HG02852 (cell line): Measurements from ENCODE around the gene KDM4B.

Experiments
- ATAC-seq: cut with Tn5 transposase; IDR thresholded peaks from one replicate; pipeline ENCODE4 v1.9.1; 2021; ENCODE audit warnings: mild to moderate bottlenecking, moderate library complexity; ENCODE audit not compliant: unreplicated experiment

KDM4B gene

DNA sequence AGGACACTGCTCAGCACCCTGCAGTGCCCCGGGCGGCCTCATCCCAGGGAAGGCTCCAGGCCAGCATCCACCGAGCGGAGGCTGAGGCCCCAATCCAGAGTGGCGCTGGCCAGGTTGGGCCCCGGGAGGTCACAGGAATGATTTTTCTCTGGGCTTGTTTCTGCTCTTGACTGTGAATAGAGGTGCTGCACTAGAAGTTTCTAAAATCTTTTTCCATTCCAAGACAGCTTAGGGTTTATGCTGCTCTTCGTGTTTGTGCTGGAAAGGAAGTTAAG lies 15.1 kb downstream of the KDM4B start:
- ATAC-seq: no peak

GRCh38 chr19:4984438-4984990 lies 15.6 kb downstream of the KDM4B start:
- ATAC-seq: no peak

DNA sequence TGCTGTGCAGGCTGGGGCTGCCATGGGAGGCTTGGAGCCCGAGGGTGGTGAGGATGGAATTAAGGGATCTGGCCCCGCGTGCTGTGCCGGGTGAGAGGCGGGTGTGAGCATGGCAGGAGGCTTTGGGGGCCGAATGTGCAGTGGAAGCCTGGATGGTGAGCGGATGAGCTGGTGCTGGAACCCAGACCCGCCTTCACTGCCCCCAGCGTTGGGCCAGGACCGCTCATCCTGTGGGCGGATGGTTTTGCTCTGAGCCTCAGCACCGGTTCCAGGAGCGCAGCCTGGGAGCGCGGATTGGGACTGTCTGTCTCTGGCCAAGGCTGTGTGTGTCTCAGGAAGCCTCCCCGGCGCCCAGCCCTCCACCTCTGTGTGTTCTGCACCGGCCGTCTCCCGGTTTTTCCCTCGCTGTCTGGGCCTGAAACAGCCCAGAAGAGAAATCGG lies 16.7 kb downstream of the KDM4B start:
- no peak for ATAC-seq

DNA sequence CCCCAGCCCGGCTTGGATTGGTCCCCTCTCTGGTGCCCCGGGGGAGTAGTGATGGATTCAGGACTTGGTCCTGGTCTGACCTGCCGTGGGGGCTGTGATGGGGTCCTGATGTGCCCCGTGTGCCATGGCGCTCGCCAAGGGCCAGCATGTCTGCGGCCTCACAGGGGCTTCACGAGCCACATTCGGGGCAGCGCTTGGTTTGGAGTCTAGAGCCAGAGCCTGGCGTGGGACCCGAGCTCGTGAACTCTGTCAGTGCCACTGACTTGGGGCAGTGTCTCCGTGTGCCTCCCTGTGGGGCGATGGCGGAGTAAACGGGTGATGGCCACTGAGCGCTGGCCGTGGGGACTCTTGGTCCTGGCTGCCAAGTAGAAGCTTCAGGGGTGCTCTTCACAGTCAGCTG lies 17.1 kb downstream of the KDM4B start:
- ATAC-seq: no peak

- ATAC-seq: no peak
These were observed 17.6 kb downstream of the KDM4B start for GRCh38 chr19:4986471-4986891.

- ATAC-seq: no peak
These were observed 18.3 kb downstream of the KDM4B start for GRCh38 chr19:4987256-4987655.

GRCh38 chr19:4987692-4988370 lies 18.9 kb downstream of the KDM4B start:
- ATAC-seq: no peak

GRCh38 chr19:4988770-4989251 lies 19.9 kb downstream of the KDM4B start:
- ATAC-seq: no peak

DNA sequence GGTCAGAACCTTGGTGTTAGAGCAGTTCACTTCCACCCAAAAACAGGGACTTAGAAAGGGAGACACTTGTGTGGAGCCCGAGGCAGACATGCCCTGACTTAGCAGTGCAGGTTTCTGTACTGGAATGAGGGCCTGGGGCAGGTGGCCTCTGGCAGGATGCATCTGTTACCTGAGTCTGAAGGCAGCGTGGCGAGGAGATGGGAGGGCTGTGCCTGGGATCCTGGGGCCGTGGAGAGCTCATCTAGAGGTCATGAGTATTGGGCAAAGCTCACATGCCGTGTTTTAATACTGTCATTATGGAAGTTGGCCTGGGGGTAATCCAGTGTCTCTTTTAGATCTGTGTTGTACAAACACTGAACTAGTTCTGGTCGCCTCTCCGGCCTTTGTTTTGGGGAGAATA lies 21.4 kb downstream of the KDM4B start:
- ATAC-seq: no peak

DNA sequence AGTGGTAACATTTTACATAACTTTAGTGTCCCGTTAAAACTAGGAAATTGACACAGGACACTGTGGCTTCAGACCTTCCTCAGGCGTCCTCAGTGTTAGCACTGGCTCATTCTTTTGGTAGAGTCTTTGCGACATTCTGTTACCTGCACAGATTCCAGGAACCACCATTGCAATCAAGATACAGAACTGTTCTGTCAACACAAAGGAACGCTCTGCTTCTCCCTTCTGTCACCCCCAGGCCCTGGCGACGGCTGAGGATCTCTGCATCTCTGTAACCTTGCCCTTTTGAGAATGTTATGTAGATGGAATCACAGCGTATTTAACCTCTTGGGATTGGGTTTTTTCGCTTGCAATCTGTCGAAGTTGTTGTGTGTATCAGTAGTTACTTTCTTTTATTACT lies 22.6 kb downstream of the KDM4B start:
- ATAC-seq: no peak

- ATAC-seq: no peak
These were observed 23.2 kb downstream of the KDM4B start for GRCh38 chr19:4991996-4992698.

GRCh38 chr19:4993683-4994082 lies 24.8 kb downstream of the KDM4B start:
- no peak for ATAC-seq

DNA sequence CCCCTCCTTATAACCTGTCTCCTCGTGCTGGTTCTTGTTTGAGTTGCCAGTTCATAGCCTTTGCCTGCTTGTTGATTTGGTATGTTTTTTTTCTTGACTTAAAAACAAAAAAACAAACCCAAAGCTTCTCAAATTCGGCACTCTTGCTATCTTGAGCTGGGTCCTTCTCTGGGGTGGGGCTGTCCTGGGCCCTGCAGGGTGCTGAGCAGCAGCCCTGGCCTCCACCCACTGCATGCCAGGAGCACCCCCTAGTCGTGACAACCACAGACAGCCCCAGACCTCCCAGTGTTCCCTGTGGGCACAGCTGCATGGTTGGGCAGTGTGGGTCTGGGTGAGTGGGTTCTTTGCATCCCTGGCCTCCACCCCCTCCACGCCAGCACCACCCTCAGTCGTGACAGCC lies 27.8 kb downstream of the KDM4B start:
- no peak for ATAC-seq

- no peak for ATAC-seq
These were observed 28.4 kb downstream of the KDM4B start for GRCh38 chr19:4997297-4997696.

DNA sequence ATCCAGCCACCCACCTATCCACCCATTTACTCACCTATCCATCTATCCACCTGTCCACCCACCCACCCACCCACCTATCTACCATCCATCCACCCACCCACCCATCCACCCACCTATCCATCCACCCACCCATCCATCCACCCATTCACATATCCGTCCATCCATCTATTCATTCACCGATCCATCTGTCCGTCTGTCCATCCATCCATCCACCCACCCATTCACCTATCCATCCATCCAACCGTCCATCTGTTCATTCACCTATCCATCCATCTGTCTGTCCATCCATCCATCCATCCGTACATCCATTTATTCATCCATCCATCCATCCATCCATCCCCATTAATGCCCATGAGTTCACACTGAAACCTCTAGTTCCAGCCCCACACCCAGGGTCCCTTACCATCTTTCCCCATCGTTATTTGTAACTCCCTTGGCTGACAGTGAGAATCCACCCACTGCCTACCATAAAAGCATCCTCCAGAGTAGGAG lies 31.3 kb downstream of the KDM4B start:
- ATAC-seq: no peak

- no peak for ATAC-seq
These were observed 32.7 kb downstream of the KDM4B start for GRCh38 chr19:5001615-5002014.

- no peak for ATAC-seq
These were observed 33.2 kb downstream of the KDM4B start for GRCh38 chr19:5002143-5002542.

DNA sequence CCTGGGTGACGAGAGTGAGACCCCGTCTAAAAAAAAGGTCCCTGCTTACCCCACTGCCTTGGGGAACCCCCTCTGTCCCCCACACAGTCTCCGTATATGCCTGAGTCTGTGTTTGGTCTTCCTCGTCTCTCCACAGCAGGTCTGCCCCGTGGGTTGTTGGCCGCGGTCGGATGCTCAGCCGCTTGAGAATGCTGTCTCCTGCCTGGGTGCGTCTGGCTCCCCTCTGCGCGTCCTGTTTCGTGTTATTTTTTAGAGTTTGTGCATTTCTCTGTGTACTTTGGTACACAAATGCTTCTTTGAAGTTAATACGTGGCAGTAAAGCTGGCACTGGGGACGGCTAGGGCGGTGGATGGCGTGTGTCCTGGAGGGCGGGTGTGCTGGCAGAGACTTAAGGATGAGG lies 34.9 kb downstream of the KDM4B start:
- ATAC-seq: no peak

GRCh38 chr19:5005096-5005495 lies 36.2 kb downstream of the KDM4B start:
- no peak for ATAC-seq

GRCh38 chr19:5006201-5006600 lies 37.3 kb downstream of the KDM4B start:
- ATAC-seq: no peak

- ATAC-seq: no peak
These were observed 37.9 kb downstream of the KDM4B start for GRCh38 chr19:5006821-5007220.
